Measurements from ENCODE around the gene ACACA.
A peak's percentile ranks its signal among the peaks of the same experiment; 100 is the strongest.

ACACA gene

DNA sequence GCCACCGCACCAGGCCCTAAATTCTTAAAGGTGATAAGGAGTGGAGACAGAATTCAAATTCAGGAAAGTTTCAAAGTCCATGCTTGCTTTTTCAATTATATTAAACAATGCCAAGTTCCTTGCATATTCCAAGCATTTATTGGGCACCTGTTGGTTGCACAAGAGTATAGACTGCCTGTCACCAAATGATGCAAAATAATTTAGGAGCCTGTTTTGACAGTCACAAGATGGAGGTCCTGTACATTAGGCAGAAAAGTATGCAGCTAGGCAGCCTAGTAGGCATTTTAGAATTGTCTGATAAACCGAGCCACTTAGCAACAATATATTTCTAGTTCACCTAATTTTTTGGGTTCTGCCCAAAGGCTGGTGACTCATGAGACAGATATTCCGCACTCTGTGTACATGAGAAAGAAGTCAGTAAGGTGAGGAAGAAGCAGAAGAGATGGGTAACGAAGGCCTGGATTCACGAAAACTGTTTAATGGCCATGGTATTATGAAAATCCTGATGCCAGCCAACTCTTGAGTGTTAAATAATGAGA lies 7.3 kb downstream of the ACACA start:
- DNase-seq (ENCODE audit: extremely low read depth in 1 of 2, low read depth in 1 of 2) = no peak

DNA sequence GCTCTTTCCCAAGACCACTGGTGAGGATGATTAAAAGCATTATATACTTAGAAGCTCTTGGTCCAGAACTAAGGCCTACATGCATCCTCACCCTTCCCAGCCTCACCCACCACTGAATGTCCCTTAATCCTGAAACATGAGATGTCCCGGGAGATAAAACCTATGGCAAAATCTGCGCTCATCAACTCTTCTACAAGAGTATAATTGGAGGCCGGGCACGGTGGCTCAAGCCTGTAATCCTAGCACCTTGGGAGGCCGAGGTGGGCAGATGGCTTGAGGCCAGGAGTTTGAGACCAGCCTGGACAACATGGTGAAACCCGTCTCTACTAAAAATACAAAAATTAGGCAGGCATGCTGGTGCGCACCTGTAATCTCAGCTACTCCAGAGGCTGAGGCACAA lies 13.3 kb downstream of the ACACA start:
- DNase-seq (ENCODE audit: extremely low read depth in 1 of 2, low read depth in 1 of 2) = no peak

DNA sequence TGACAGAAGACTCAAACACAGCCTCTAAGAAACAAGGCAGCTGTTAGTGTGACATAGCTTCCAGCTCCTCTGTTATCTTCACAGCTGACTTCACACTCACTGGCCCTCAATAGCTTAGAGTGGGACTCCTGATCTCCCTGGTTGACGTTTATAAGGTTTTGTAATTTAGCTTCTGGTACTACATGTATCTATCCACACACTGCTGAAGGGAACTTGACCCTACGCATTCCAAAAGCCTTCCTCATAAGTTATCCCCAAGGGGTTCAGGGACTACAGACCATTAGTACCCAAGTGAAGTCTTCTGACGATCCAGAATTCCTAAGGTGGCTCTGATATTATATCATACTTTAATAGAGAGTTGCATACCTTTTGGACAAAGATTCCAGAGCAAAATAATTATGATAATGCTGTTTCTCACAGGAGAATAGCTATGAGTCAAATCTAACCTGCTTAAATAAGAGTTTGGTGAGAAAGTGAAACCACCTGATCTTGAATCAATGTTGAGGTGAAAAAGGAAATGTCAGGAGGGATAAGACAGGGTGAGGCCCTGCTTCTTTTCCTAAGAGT lies 14.5 kb downstream of the ACACA start:
- no peak for DNase-seq (ENCODE audit: extremely low read depth in 1 of 2, low read depth in 1 of 2)

DNA sequence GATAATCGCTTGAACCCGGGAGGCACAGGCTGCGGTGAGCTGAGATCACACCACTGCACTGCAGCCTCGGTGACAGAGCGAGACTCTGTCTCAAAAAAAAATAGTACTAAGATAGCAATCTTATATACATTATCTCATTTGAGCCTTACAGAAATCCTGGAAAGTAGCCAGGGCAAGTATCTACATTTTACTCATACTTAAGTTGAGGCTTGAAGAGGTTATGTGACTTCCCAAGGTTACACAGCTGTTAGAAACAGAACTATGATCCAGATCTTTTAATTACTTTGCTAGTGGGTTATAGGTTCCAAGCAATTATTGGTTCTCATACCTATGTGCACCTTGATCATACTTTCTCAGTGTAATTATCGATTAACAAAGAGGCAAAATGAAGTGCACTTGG lies 15.5 kb downstream of the ACACA start:
- no peak for DNase-seq (ENCODE audit: extremely low read depth in 1 of 2, low read depth in 1 of 2)

DNA sequence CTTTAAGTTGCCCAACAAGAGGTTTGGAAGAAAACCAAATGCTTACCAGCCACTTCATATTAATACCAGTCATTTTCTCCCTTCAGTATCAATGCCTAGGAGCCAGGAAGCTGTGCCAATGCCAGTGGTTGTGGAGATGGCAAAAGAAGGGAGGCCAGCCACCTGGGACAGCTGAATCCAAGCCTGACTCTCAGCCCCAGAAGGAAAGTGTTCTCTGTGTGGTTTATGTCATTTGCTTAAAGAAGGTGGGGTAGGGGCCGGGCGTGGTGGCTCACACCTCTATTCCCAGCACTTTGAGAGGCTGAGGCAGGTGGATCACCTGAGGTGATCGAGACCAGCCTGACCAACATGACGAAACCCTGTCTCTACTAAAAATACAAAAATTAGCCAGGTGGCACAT lies 17.5 kb downstream of the ACACA start:
- no peak for DNase-seq (ENCODE audit: extremely low read depth in 1 of 2, low read depth in 1 of 2)

GRCh38 chr17:37388266-37388665 lies 18.4 kb downstream of the ACACA start:
- DNase-seq (ENCODE audit: extremely low read depth in 1 of 2, low read depth in 1 of 2) = no peak

GRCh38 chr17:37386462-37386861 lies 20.2 kb downstream of the ACACA start:
- no peak for DNase-seq (ENCODE audit: extremely low read depth in 1 of 2, low read depth in 1 of 2)

DNA sequence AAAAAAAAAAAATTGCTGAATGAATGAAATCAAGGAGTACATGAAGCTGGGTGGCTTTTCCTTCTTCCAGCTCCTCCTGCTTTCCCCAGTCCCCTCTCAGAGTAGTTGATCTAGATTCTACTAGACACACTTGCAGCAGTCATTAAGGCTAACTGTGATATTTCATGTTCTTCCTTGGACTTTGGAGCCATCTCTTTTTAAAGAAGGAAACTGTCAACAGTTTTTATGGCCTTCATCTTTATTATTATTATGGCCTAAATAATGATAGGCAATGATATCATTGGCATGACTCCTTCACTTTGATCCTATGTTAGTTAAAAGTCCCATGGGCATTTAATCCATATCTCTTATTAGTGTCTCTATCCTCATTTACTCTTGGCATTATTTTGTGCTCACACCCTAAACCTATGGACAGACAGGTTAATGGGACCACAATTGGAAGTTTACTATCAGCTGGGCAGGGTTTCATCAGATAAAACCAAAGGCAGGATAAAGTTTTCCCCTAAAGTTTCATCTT lies 21.1 kb downstream of the ACACA start:
- DNase-seq (ENCODE audit: extremely low read depth in 1 of 2, low read depth in 1 of 2) = no peak

DNA sequence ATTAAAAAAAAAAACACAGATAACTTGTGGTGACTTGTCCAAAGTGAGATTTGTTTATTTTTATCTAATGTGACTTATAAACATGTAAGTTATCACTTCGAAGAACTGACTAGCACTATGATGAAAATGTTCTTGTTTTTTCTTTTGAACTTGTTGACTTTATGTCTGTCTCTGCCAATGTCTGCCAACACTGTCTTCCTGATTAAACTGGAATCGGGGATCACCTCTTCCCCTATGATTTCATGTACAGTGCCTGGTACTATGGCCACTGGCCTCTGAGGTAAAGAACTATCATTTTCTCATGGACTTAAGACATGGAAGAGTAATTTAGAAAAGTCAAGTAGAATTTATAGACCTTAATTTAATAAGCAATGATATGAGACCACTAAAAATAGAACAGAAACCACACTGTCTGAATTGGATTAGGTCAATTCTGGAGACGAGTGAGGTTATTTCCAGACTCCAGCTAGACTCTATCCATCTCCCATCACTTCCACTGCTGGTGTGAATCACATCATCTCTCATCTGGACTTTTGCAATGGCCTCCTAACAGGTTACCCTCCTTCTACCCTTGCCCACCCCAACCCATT lies 22.0 kb downstream of the ACACA start:
- no peak for DNase-seq (ENCODE audit: extremely low read depth in 1 of 2, low read depth in 1 of 2)

DNA sequence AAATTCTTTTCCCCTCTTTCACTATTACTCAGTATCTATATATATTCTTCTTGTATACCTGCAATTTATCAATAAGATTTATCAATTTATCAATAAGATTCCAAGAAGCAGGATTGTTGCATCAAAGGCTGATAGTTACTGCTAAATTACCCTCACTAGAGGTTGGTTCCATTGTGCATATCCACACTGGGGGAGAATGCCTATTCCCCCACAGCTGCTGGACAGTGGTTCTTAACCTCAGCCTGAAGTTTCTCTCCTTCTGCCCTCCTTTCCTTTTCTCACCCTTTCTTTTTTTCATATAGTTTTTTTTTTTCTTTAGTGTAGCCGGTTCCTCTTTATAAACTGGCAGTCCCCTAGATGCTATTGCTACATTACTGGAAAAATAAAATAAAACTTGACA lies 24.6 kb downstream of the ACACA start:
- DNase-seq (ENCODE audit: extremely low read depth in 1 of 2, low read depth in 1 of 2) = no peak

DNA sequence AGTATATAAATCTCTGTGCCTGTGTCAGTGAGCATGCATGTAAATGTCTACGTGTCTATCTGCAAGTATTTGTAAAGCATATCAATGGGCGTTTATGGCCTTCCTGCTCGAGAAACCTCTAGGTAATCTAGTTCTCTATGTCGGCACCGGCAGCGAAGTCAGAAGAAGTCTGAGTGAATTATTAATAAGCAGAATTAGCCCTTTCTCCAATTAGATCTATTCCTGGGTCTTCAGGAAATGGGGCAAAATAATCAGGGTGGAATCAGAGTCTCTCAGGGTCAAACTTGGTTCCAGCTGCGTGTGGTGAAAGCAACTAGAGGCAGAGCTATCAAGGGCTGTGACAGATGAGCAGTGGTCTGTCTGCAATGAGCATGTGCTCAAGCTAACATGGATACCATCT lies 30.9 kb downstream of the ACACA start, which contains the start of gene C17orf78:
Gene C17orf78, plus strand, starts transcription at position 280 of the 400 bp plus-strand sequence. Its CDS starts 108 bp downstream, at position 388.
- DNase-seq (ENCODE audit: extremely low read depth in 1 of 2, low read depth in 1 of 2) = no peak

- peak in 1 of 2 donors; percentile 17 for DNase-seq (ENCODE audit: extremely low read depth in 1 of 2, low read depth in 1 of 2)
Observed at GRCh38 chr17:37373530-37374159, 33.0 kb downstream of the ACACA start.

DNA sequence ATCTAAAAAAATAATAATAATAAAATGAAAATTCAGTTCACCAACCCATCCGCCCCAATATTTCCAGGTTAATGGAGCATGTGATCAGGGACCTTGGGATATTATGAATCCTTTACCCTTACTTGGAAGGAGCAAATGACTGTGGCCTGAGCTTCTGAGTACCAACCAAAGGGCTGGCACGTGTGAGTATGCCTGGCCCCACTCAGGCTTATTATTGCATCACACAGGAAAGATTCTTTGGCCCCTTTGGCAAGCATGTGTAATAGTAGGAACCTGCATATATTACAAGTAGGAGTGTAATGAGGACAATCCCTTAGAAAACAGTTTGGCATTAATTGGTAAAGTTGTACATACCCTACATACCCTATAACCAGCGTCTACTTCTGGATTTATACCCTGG lies 38.1 kb downstream of the ACACA start:
- DNase-seq (ENCODE audit: extremely low read depth in 1 of 2, low read depth in 1 of 2) = no peak

DNA sequence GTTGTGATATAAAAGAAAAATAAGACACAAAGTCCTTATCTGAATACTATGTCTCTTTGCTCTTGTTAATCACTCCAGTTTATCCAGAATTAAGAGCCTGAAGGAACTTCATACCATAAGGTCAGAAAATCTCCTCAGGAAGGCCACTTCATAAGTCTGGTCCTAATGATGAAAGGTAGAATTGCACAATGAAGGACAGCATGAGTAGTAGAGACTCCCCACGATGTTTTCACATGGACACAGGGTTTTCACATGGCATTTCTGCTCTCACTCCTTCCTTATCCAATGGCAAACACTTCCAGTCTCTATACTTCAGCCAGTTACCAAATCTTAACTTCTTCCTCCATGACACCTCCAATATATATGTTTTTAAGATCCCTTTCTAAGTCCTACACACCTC lies 41.0 kb downstream of the ACACA start:
- DNase-seq (ENCODE audit: extremely low read depth in 1 of 2, low read depth in 1 of 2) = no peak

DNA sequence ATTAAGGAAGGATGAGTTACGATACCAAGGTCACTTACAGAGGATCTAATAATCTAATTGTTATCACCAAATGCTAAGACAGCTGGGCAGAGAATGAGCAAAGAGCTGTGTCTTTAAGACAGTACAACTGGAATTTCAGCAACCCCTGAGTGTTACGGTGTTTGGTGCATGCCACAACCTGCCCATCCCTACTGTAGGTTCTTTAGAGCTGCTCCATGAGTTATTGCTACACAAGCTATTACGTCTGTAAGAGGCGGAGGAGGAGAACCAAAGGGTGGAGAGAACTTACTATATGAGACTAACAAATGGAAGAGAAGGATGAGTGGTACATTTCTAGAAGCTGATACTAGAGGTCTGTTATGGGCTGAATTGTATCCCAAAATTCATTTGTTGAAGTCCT lies 45.1 kb downstream of the ACACA start:
- no peak for DNase-seq (ENCODE audit: extremely low read depth in 1 of 2, low read depth in 1 of 2)

GRCh38 chr17:37360632-37361031 lies 46.0 kb downstream of the ACACA start:
- DNase-seq (ENCODE audit: extremely low read depth in 1 of 2, low read depth in 1 of 2) = no peak

GRCh38 chr17:37359682-37360188 lies 46.9 kb downstream of the ACACA start:
- no peak for DNase-seq (ENCODE audit: extremely low read depth in 1 of 2, low read depth in 1 of 2)

DNA sequence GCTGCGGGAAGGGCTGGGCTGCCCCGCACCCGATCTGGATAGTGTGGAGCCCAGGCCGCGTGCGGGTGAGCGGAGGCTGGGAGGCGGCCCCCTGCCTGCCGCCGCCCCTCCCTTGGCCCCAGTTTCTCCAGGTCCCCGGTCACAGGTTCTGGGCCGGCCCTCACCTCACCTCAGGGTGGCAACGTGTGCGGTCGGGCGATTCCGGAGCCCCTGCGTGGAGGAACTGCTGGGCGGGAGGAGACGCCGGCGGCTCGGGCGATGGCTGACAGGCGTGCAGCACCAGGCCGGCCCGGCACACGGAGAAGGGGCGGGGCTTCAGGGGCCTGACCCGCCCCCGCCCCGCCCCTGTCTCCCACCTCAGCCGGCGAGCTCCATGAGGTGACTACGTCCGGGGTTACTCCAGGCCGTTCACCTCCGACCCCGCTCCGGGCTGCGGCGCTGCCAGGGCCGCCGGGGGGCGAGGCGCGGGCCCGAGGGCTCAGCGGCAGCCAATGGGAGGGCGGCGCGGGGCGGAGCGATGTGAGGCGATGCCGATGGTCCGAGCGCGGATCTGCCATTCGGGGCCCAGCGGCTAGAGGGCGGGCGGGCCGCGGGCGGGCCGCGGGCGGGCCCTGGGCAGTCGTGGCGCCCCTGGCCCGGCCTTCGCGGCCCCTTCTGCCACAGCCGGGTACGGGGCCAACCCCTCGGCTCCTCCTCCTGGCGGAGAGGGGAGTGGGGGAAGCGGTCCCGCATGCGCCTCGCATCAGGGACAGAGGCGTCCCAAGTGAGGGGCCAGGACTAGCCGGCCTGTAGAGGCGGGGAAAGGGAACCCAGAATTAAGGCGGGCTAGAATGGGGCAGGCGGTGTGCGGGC lies 47.6 kb downstream of the ACACA start:
- DNase-seq (ENCODE audit: extremely low read depth in 1 of 2, low read depth in 1 of 2) = peak; percentile 77

- DNase-seq (ENCODE audit: extremely low read depth in 1 of 2, low read depth in 1 of 2) = no peak
Observed at GRCh38 chr17:37358098-37358829, 48.4 kb downstream of the ACACA start.
